ENCODE measurements around the gene UVSSA. TPM values are rescaled to one million over a fixed set of nuclear protein-coding genes. Genes with fewer than 3 reads are reported as not detected.

The UVSSA gene
- total and polyA plus RNA-seq, 9 of the 15 experiments (the other 6 are each of a cell fraction or from before 2014, with no cell fraction given), result 0.21 to 14.6 (median 3.3) TPM

- H3K9ac ChIP-seq (ENCODE audit: insufficient read depth in 1 of 2, low read depth in 2 of 2, low read length in 2 of 2), result no peak overlapping the region
- H3K4me1 ChIP-seq (replicated peaks in 1 of 2; ENCODE audit: control insufficient read depth in 2 of 2, insufficient read depth in 2 of 2, low read length in 2 of 2), result peaks cover 0 to 17% of the 10 kb centered on the region in 2 experiments; a peak in 1 of 5 replicates
- H3K9me3 ChIP-seq (replicated peaks; ENCODE audit: control insufficient read depth, insufficient read depth, low read depth, low read length), result no peaks in the 10 kb centered on the region
- no peaks in the 10 kb centered on the region for H3K27me3 ChIP-seq (ENCODE audit: control insufficient read depth in 2 of 2, insufficient read depth in 2 of 2, low read length in 2 of 2)
- TF ChIP-seq ZFX (CRISPR knock-in tag; IDR thresholded peaks at IDR 0.05) (no peak), TCF7 (IDR thresholded peaks at IDR 0.05; ENCODE audit: borderline replicate concordance) (no peak), ZNF143 (CRISPR knock-in tag; IDR thresholded peaks at IDR 0.05) (no peak), MTF1 (CRISPR knock-in tag; IDR thresholded peaks at IDR 0.05; ENCODE audit: borderline replicate concordance) (no peak), CC2D1A (IDR thresholded peaks at IDR 0.05) (no peak), SMARCE1 (IDR thresholded peaks at IDR 0.05) (no peak)
- no peaks in the 10 kb centered on the region for H3K79me2 ChIP-seq (ENCODE audit: control insufficient read depth, insufficient read depth, low read length)
- no peak for DNase-seq (ENCODE audit: extremely low read depth in 1 of 4, low spot score in 3 of 4)
- intact Hi-C loops (cut with micrococcal nuclease) (no loop called here), in situ Hi-C loops (cut with MboI) (no loop called here)
- ChIA-PET POLR2A (interaction anchor here (0.6 kb wide), 1 partner anchor 239 kb away, joined by 3 read pairs; no protein-coding TSS in a partner anchor), CTCF (ENCODE audit: low intra/inter-chr PET ratio) (no interaction called here)
- no peak overlapping the region for H3K4me3 ChIP-seq
- H4K20me1 ChIP-seq (replicated peaks; ENCODE audit: control insufficient read depth, insufficient read depth, low read length), result no peaks in the 10 kb centered on the region
- H3K4me2 ChIP-seq (ENCODE audit: insufficient read depth, low read length), result no peak overlapping the region
- no peak for FAIRE-seq
- H2AFZ ChIP-seq (ENCODE audit: low read depth, low read length), result no peak overlapping the region
- no TSS peak for BruUV-seq (replicated peaks)
- no peak for ATAC-seq
- no peak overlapping the region for H3K27ac ChIP-seq (ENCODE audit: extremely low read depth, low read depth, low read length)
- H3K9me1 ChIP-seq (ENCODE audit: control insufficient read depth, insufficient read depth, low read length), result no peaks in the 10 kb centered on the region
- no peaks in the 10 kb centered on the region; the same call in 2 of the 3 replicates for H3K36me3 ChIP-seq (ENCODE audit: control insufficient read depth, insufficient read depth, low read length)
- WGBS (ENCODE audit: insufficient coverage, low coverage, missing lambda C conversion rate), result 83% methylated on average over 14 of the region's 18 CpGs
Measured at GRCh38 chr4:1369091-1369450, 22.1 kb downstream of the UVSSA start.

- no TSS peak for BruUV-seq (replicated peaks)
- intact Hi-C loops (cut with micrococcal nuclease) (no loop called here), in situ Hi-C loops (cut with MboI) (no loop called here)
- ChIA-PET CTCF (ENCODE audit: low intra/inter-chr PET ratio) (no interaction called here), POLR2A (no interaction called here)
- H3K36me3 ChIP-seq (ENCODE audit: control insufficient read depth, insufficient read depth, low read length), result no peaks in the 10 kb centered on the region; the same call in 2 of the 3 replicates
- H3K9me1 ChIP-seq (ENCODE audit: control insufficient read depth, insufficient read depth, low read length), result no peaks in the 10 kb centered on the region
- WGBS (ENCODE audit: insufficient coverage, low coverage, missing lambda C conversion rate), result 91% methylated on average over 22 of the region's 22 CpGs
- H3K9ac ChIP-seq (ENCODE audit: insufficient read depth in 1 of 2, low read depth in 2 of 2, low read length in 2 of 2), result no peak overlapping the region
- peaks cover 0 to 17% of the 10 kb centered on the region in 2 experiments; a peak in 1 of 5 replicates for H3K4me1 ChIP-seq (replicated peaks in 1 of 2; ENCODE audit: control insufficient read depth in 2 of 2, insufficient read depth in 2 of 2, low read length in 2 of 2)
- H3K27me3 ChIP-seq (ENCODE audit: control insufficient read depth in 2 of 2, insufficient read depth in 2 of 2, low read length in 2 of 2), result no peaks in the 10 kb centered on the region
- no peak for FAIRE-seq
- H4K20me1 ChIP-seq (replicated peaks; ENCODE audit: control insufficient read depth, insufficient read depth, low read length), result no peaks in the 10 kb centered on the region
- no peak for DNase-seq (ENCODE audit: extremely low read depth in 1 of 4, low spot score in 3 of 4)
- no peaks in the 10 kb centered on the region for H3K9me3 ChIP-seq (replicated peaks; ENCODE audit: control insufficient read depth, insufficient read depth, low read depth, low read length)
- H3K4me2 ChIP-seq (ENCODE audit: insufficient read depth, low read length), result no peak overlapping the region
- H3K27ac ChIP-seq (ENCODE audit: extremely low read depth, low read depth, low read length), result no peak overlapping the region
- no peaks in the 10 kb centered on the region for H3K79me2 ChIP-seq (ENCODE audit: control insufficient read depth, insufficient read depth, low read length)
- no peak overlapping the region for H2AFZ ChIP-seq (ENCODE audit: low read depth, low read length)
- H3K4me3 ChIP-seq, result no peak overlapping the region
- ATAC-seq, result no peak
- TF ChIP-seq CBX5 (IDR thresholded peaks at IDR 0.05; ENCODE audit: borderline replicate concordance, low read depth), result no peak
- TF ChIP-seq ZNF165 (CRISPR knock-in tag; IDR thresholded peaks at IDR 0.05; ENCODE audit: borderline replicate concordance), result no peak
- no peak for TF ChIP-seq HLTF (IDR thresholded peaks at IDR 0.05)
- no peak for TF ChIP-seq RUNX1 (IDR thresholded peaks at IDR 0.05; ENCODE audit: low read depth)
- no peak for TF ChIP-seq EGR1 (conservative IDR thresholded peaks at IDR 0.05)
- TF ChIP-seq PHB2 (IDR thresholded peaks at IDR 0.05; ENCODE audit: low read depth), result no peak
- no peak for TF ChIP-seq ARID3A (IDR thresholded peaks at IDR 0.05; ENCODE audit: borderline replicate concordance, low read depth, low read length)
- no peak for TF ChIP-seq GMEB1 (CRISPR knock-in tag; IDR thresholded peaks at IDR 0.05)
- no peak for TF ChIP-seq ZNF764 (CRISPR knock-in tag; IDR thresholded peaks at IDR 0.05; ENCODE audit: low read depth)
Measured at GRCh38 chr4:1369479-1370079, 22.6 kb downstream of the UVSSA start.

All from K562 (cell line).